Astrocyte (in vitro differentiated cells and primary cell): Measurements from ENCODE around the gene RAB40B.

Experiments used
- EZH2 ChIP-seq: IDR thresholded peaks from 2 replicates; pipeline ENCODE4 v1.6.1; 2012; ENCODE audit warnings: mild to moderate bottlenecking, low read length, inconsistent platforms; ENCODE audit not compliant: insufficient read depth
- TF ChIP-seq, protein P1 (sequence below): IDR thresholded peaks from 2 replicates; pipeline ENCODE4 v1.5.1; 2011; ENCODE audit warnings: low read depth, mild to moderate bottlenecking, inconsistent platforms, low read length, moderate library complexity; ENCODE audit not compliant: insufficient read depth

DNA sequence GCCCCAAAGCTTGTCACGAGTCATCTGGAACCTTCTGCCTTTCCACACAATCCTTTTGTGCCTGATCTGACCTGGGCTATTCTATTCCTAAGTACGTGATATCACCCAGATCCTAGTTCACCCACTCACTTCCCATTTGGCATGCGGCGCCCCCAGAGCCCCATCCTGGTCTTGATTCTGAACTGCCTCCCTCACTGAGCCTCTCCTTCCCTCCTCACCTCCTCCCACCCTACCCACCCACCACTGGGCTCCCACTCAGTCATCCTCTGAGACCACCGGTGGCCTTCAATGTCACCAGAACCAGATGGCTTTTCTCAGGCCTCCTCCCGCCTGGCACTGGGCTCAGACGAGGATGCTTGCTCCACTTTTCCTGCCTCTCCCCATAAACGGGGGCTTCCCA is 68.8 kb downstream of the RAB40B start:
- TF ChIP-seq, protein P1, sequence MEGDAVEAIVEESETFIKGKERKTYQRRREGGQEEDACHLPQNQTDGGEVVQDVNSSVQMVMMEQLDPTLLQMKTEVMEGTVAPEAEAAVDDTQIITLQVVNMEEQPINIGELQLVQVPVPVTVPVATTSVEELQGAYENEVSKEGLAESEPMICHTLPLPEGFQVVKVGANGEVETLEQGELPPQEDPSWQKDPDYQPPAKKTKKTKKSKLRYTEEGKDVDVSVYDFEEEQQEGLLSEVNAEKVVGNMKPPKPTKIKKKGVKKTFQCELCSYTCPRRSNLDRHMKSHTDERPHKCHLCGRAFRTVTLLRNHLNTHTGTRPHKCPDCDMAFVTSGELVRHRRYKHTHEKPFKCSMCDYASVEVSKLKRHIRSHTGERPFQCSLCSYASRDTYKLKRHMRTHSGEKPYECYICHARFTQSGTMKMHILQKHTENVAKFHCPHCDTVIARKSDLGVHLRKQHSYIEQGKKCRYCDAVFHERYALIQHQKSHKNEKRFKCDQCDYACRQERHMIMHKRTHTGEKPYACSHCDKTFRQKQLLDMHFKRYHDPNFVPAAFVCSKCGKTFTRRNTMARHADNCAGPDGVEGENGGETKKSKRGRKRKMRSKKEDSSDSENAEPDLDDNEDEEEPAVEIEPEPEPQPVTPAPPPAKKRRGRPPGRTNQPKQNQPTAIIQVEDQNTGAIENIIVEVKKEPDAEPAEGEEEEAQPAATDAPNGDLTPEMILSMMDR, result no peak
- TF ChIP-seq EZH2, result no peak
